T-helper 1 cell treated with Interleukin-12 subunit alpha and Interleukin-12 subunit beta and Interleukin-4 antibody, amounts not matched to agents 30 μg/mL and 1 μg/mL, for 36 hours (primary cell): ENCODE data around the gene SORBS2.

Experiments used
- H3K27ac Mint-ChIP-seq: one replicate; pipeline ENCODE4 v1.8.0; 2021; ENCODE audit warnings: mild to moderate bottlenecking, mixed read lengths
- H3K27me3 Mint-ChIP-seq: one replicate; pipeline ENCODE4 v1.8.0; 2021; ENCODE audit warnings: low read depth, mixed read lengths
- H3K36me3 Mint-ChIP-seq: one replicate; pipeline ENCODE4 v1.8.0; 2021; ENCODE audit warnings: low read depth, mixed read lengths
- H3K4me1 Mint-ChIP-seq: one replicate; pipeline ENCODE4 v1.8.0; 2021; ENCODE audit warnings: low read depth, mixed read lengths
- H3K4me3 Mint-ChIP-seq: one replicate; pipeline ENCODE4 v1.8.0; 2021; ENCODE audit warnings: mild to moderate bottlenecking, moderate library complexity, mixed read lengths
- H3K9me3 Mint-ChIP-seq: one replicate; pipeline ENCODE4 v1.8.0; 2021; ENCODE audit warnings: mixed read lengths

SORBS2 gene

DNA sequence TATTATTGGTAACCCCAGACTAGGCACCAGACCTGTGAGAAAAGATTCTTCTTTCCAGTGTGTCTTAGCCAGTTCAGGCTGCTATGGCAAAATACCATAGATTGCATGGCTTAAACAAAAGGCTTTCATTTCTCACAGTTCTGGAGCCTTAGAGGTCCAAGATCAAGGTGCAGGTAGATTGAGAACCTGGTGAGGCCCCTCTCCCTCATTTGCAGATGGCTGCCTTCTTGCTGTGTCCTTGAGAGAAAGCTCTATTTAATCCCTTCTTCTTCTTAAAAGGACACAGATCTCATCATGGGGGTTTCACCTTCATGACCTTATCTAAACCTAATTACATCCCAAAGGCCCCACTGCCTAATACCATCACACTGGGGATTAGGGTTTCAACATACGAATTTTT lies 273.2 kb downstream of the SORBS2 start:
- Mint-ChIP-seq H3K27ac (no peak overlapping the region), H3K9me3 (no peaks in the 10 kb centered on the region), H3K36me3 (no peaks in the 10 kb centered on the region), H3K4me3 (no peak overlapping the region), H3K27me3 (peaks cover 32% of the 10 kb centered on the region), H3K4me1 (peaks cover 2% of the 10 kb centered on the region)

DNA sequence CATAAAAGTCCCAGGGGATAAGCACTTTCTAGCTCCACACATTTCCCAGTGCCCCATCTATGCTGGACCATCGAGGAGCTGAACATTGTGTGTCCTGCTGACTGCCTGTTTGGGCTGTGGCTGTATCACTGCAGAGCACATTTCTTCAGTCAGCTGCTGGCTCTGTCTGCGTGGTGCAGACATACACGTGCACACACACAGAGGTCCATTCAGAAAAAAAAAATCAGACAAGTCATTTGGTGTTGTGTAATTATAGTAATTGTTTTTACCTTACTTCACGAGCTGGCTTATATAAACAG lies 275.6 kb downstream of the SORBS2 start:
- H3K4me3 Mint-ChIP-seq = no peak overlapping the region
- H3K4me1 Mint-ChIP-seq = peaks cover 2% of the 10 kb centered on the region

DNA sequence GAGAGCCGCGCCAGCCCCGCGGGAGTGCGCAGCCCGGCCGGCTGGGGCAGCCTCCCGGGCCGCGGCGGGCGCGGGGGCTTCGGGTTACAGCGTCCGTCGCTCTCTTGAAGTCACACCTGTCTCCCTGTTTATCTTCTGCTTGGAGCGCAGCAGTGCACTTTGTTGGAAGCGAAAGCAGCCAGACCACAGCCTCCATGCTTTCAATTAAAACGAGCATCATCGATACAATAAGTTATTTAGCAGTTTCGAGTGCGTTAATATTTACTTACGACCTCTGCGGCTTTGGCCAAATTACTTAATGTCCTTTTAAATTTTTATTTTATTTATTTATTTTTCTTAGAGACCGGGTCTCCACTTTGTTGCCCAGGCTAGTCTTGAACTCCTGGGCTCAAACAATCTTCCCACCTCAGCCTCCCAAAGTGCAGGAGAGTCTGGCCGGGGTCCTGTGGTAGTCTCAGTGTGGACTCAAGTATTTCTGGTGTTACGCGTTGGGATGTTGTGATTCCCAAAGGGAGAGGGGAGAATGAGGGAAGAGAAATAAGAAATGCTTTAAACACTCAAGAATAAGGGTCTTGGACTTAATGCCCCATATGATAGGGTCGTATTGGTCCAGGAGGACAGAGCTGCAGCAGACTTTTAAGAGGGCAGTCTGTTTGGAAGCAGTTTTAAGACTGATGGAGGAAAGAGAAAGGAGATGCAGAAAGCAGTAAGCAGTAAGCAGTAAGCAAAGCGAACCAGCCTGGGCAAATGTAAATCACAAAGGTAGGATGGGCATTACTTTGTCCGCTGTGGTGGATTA lies 276.2 kb downstream of the SORBS2 start:
- Mint-ChIP-seq H3K4me3 (no peak overlapping the region), H3K27me3 (peaks cover 42% of the 10 kb centered on the region), H3K27ac (no peak overlapping the region), H3K9me3 (no peaks in the 10 kb centered on the region), H3K36me3 (no peaks in the 10 kb centered on the region), H3K4me1 (peaks cover 2% of the 10 kb centered on the region)

More for the DNA sequence above, 275.6 kb downstream of the SORBS2 start:
- no peaks in the 10 kb centered on the region for H3K36me3 Mint-ChIP-seq
- H3K9me3 Mint-ChIP-seq = no peaks in the 10 kb centered on the region
- no peak overlapping the region for H3K27ac Mint-ChIP-seq
- peaks cover 39% of the 10 kb centered on the region for H3K27me3 Mint-ChIP-seq
